ENCODE data around the gene LCMT1. TPM values are rescaled to one million over a fixed set of nuclear protein-coding genes. Genes with fewer than 3 reads are reported as not detected.

The LCMT1 gene
- total and polyA plus RNA-seq, 2 of the 13 experiments (the other 11 are each of a cell fraction or from before 2014, with no cell fraction given) = 41.2 to 48.7 TPM

- no peak for TF ChIP-seq TEF (CRISPR knock-in tag; IDR thresholded peaks at IDR 0.05)
- no peak for TF ChIP-seq MTF2 (CRISPR knock-in tag; IDR thresholded peaks at IDR 0.05; ENCODE audit: borderline replicate concordance)
- TF ChIP-seq ZBTB42 (CRISPR knock-in tag; IDR thresholded peaks at IDR 0.05) = no peak
- TF ChIP-seq RXRB (CRISPR knock-in tag; IDR thresholded peaks at IDR 0.05; ENCODE audit: borderline replicate concordance) = no peak
- no peak for TF ChIP-seq TOPORS (CRISPR knock-in tag; IDR thresholded peaks at IDR 0.05)
- TF ChIP-seq NFKB2 (CRISPR knock-in tag; IDR thresholded peaks at IDR 0.05; ENCODE audit: borderline replicate concordance) = no peak
- TF ChIP-seq NONO (IDR thresholded peaks at IDR 0.05) = no peak
- TF ChIP-seq NONO (CRISPR knock-in tag; conservative IDR thresholded peaks at IDR 0.05) = no peak
Measured at GRCh38 chr16:25087761-25088160, 23.8 kb upstream of the LCMT1 start (continued).

GRCh38 chr16:25089351-25089750 lies 22.2 kb upstream of the LCMT1 start:
- WGBS (ENCODE audit: low lambda C conversion rate) = 40% methylated on average over 1 of the region's 5 CpGs
- peaks cover 0 to 22% of the 10 kb centered on the region in 2 experiments; a peak in 4 of 5 replicates for H3K27me3 ChIP-seq (ENCODE audit: control insufficient read depth in 1 of 2, insufficient read depth in 2 of 2, low read length in 2 of 2)
- BruUV-seq (replicated peaks) = no TSS peak
- no peak overlapping the region for H3K9ac ChIP-seq (ENCODE audit: insufficient read depth, low read depth, low read length)
- no peak overlapping the region for H3K4me3 ChIP-seq (replicated peaks in 1 of 3; ENCODE audit: insufficient read depth in 1 of 3, low read depth in 2 of 3, low read length in 3 of 3)
- POLR2A ChIA-PET = no interaction called here
- no peak overlapping the region for H3K4me2 ChIP-seq (ENCODE audit: low read depth, low read length)
- H3K79me2 ChIP-seq (ENCODE audit: insufficient read depth, low read length) = no peaks in the 10 kb centered on the region
- H3K4me1 ChIP-seq (ENCODE audit: insufficient read depth, low read length) = no peaks in the 10 kb centered on the region
- no peak overlapping the region for H2AFZ ChIP-seq (ENCODE audit: low read length)
- H3K27ac ChIP-seq (ENCODE audit: extremely low read length, insufficient read depth, low read length) = no peak overlapping the region
- intact Hi-C loops (cut with micrococcal nuclease; ENCODE audit: unreplicated experiment) = no loop called here
- no peaks in the 10 kb centered on the region for H3K36me3 ChIP-seq (replicated peaks in 1 of 2; ENCODE audit: control insufficient read depth in 1 of 2, insufficient read depth in 2 of 2, low read length in 2 of 2)
- DNase-seq (ENCODE audit: low spot score) = no peak
- no peak for ATAC-seq
- in situ Hi-C loops (cut with HindIII; ENCODE audit: extremely low pct_ligation_motif_present, low pct_unique_long_range_greater_than_20kb) = no loop called here
- FAIRE-seq = no peak
- CTCF ChIA-PET (ENCODE audit: low intra/inter-chr PET ratio, low total read pairs) = no interaction called here
- H3K9me3 ChIP-seq (ENCODE audit: low read length) = no peaks in the 10 kb centered on the region
- TF ChIP-seq FUBP1 (CRISPR knock-in tag; IDR thresholded peaks at IDR 0.05; ENCODE audit: borderline replicate concordance) (no peak), ZEB1 (IDR thresholded peaks at IDR 0.05; ENCODE audit: insufficient replicate concordance, low read depth) (no peak), PBX3 (CRISPR knock-in tag; IDR thresholded peaks at IDR 0.05; ENCODE audit: borderline replicate concordance) (no peak), HMG20A (CRISPR knock-in tag; IDR thresholded peaks at IDR 0.05; ENCODE audit: borderline replicate concordance) (no peak), BRCA1 (CRISPR knock-in tag; IDR thresholded peaks at IDR 0.05) (no peak), ZNF33B (CRISPR knock-in tag; IDR thresholded peaks at IDR 0.05) (no peak), ZNF564 (CRISPR knock-in tag; IDR thresholded peaks at IDR 0.05) (no peak)
- no peaks in the 10 kb centered on the region for H4K20me1 ChIP-seq (ENCODE audit: insufficient read depth, low read length)
